HFFc6 (cell line): ENCODE measurements around the gene GSDMA. TPM values are rescaled to one million over a fixed set of nuclear protein-coding genes. Genes with fewer than 3 reads are reported as not detected.

Experiments
- DNase-seq: peaks from one replicate; pipeline ENCODE4 v3.0.0-alpha.2; 2018
- H3K27ac Mint-ChIP-seq: 2 replicates; pipeline ENCODE4 v1.8.0; 2020; ENCODE audit warnings: mild to moderate bottlenecking, mixed read lengths
- H3K27me3 Mint-ChIP-seq: 2 replicates; pipeline ENCODE4 v1.8.0; 2021; ENCODE audit warnings: mild to moderate bottlenecking, moderate library complexity, mixed read lengths; ENCODE audit not compliant: insufficient read depth
- H3K36me3 Mint-ChIP-seq: 2 replicates; pipeline ENCODE4 v1.8.0; 2021; ENCODE audit warnings: low read depth, mixed read lengths
- H3K4me1 Mint-ChIP-seq: 2 replicates; pipeline ENCODE4 v1.8.0; 2020; ENCODE audit warnings: low read depth, mixed read lengths
- H3K4me3 Mint-ChIP-seq: 2 replicates; pipeline ENCODE4 v1.8.0; 2020; ENCODE audit warnings: mild to moderate bottlenecking, moderate library complexity, mixed read lengths
- H3K9me3 Mint-ChIP-seq: 2 replicates; pipeline ENCODE4 v1.8.0; 2020; ENCODE audit warnings: mild to moderate bottlenecking, mixed read lengths
- microRNA-seq: library from miRNA; unstranded; fragments of <30 nt; microRNA quantifications from one replicate; pipeline ENCODE4, GENCODE V29; 2019
- total RNA-seq, 6 experiments: library from RNA; stranded (reverse); fragmentation: NEBNext Ultra II Directional; extraction: Animal tissue kit (Norgen Biotek cat#: 25700); gene quantifications; 2 replicates in 1 of 6; 3 replicates in 5 of 6; pipeline ENCODE4 v1.2.3, GENCODE V29; 2021
- TF ChIP-seq, protein P1 (sequence below): fragments of 200-600 bp; sonication (generic); IDR thresholded peaks from 2 replicates; pipeline ENCODE4 v1.5.0; 2021; ENCODE audit warnings: antibody characterized with exemption, mild to moderate bottlenecking

The GSDMA gene
- total RNA-seq, 6 experiments from 2014 or later = 0.11 to 0.43 (median 0.36) TPM

DNA sequence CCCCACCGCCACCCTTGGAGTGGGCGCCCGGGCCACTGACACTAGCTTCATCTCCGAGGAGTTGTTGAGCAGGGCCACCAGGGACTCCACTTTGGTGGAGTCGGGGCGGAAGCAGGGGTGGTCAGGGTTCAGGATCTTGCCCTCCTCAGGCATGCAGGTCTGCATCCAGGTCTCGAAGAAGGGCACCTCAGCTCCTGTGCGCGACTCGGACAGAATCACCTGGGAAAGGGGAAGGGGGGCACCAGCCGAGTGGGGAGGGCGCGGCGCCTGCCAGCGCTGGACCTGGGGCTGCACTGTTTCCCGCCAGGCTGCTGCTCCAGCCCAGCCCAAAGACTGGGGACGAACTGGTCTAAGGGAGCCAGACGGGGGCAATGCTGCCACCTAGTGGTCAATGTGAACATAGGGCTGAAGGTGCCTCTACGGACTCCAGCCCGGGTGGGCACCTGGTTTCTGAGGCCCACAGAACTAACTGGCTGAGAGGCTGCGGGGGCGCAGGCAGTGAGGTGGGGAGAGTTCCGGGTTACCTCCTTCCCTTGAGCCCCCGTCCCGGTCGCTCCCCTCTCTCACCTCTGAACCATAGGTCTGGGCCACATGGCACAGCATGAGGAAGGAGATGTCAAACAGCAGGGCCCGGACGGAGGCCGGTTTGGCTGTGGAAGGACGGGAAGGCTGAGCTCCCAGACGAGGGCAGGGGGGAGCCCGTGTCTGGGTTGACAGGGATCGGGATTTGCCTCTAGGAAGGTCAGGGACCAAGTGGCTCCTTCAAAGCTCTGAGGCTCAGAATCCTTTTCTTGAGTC is 64.2 kb downstream of the GSDMA start:
- peak; percentile 71 for DNase-seq

More for the DNA sequence above, 64.2 kb downstream of the GSDMA start:
- peaks cover 42% of the 10 kb centered on the region for H3K36me3 Mint-ChIP-seq
- H3K4me1 Mint-ChIP-seq = peaks cover 46% of the 10 kb centered on the region
- H3K27me3 Mint-ChIP-seq = peaks cover 3% of the 10 kb centered on the region
- TF ChIP-seq, protein P1, sequence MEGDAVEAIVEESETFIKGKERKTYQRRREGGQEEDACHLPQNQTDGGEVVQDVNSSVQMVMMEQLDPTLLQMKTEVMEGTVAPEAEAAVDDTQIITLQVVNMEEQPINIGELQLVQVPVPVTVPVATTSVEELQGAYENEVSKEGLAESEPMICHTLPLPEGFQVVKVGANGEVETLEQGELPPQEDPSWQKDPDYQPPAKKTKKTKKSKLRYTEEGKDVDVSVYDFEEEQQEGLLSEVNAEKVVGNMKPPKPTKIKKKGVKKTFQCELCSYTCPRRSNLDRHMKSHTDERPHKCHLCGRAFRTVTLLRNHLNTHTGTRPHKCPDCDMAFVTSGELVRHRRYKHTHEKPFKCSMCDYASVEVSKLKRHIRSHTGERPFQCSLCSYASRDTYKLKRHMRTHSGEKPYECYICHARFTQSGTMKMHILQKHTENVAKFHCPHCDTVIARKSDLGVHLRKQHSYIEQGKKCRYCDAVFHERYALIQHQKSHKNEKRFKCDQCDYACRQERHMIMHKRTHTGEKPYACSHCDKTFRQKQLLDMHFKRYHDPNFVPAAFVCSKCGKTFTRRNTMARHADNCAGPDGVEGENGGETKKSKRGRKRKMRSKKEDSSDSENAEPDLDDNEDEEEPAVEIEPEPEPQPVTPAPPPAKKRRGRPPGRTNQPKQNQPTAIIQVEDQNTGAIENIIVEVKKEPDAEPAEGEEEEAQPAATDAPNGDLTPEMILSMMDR = peak; percentile 98
- no peak overlapping the region for H3K4me3 Mint-ChIP-seq
- no peaks in the 10 kb centered on the region for H3K9me3 Mint-ChIP-seq
- H3K27ac Mint-ChIP-seq = no peak overlapping the region

Small RNAs within 50 kb of the gene (microRNA-seq; reads per million reads assigned to microRNA genes)
- gene MIR6884 = not detected

Other genes starting within 250 kb of the GSDMA start
- gene MIEN1, start 232.5 kb upstream of the GSDMA start, total RNA-seq = 10 to 100 TPM; 56.9 to 70.3 (median 66.0) TPM
- gene GRB7, start 225.1 kb upstream of the GSDMA start, total RNA-seq = not detected
- gene IKZF3, start 98.7 kb upstream of the GSDMA start, total RNA-seq = not detected
- not detected for gene ZPBP2, start 94.8 kb upstream of the GSDMA start, total RNA-seq
- 1 to 10 TPM; 1.4 to 3.1 (median 2.3) TPM for gene GSDMB, start 44.4 kb upstream of the GSDMA start, total RNA-seq
- gene ORMDL3, start 35.4 kb upstream of the GSDMA start, total RNA-seq = 10 to 100 TPM; 39.0 to 63.9 (median 49.9) TPM
- gene LRRC3C, start 35.3 kb upstream of the GSDMA start, total RNA-seq = not detected
- 100 to 1,000 TPM; 143 to 169 (median 160) TPM for gene PSMD3, start 17.8 kb downstream of the GSDMA start, total RNA-seq
- gene CSF3, start 52.4 kb downstream of the GSDMA start, total RNA-seq = under 1 TPM in 5 of 6 experiments, not detected in 1; 0.31 to 0.59 (median 0.48) TPM
- gene MED24, start 91.4 kb downstream of the GSDMA start, total RNA-seq = 10 to 100 TPM; 60.9 to 72.8 (median 65.3) TPM
- gene THRA, start 100.0 kb downstream of the GSDMA start, total RNA-seq = 10 to 100 TPM; 29.3 to 33.7 (median 30.7) TPM
- gene NR1D1, start 137.6 kb downstream of the GSDMA start, total RNA-seq = 10 to 100 TPM; 11.2 to 15.8 (median 15.1) TPM
- gene MSL1, start 159.0 kb downstream of the GSDMA start, total RNA-seq = 10 to 100 TPM; 61.2 to 67.8 (median 65.5) TPM
- 10 to 100 TPM; 49.5 to 67.7 (median 62.0) TPM for gene CASC3, start 177.5 kb downstream of the GSDMA start, total RNA-seq
- 1 to 10 TPM; 1.5 to 2.2 (median 1.8) TPM for gene RAPGEFL1, start 214.5 kb downstream of the GSDMA start, total RNA-seq